ENCODE results near the gene FETUB. TPM values are rescaled to one million over a fixed set of nuclear protein-coding genes. Genes with fewer than 3 reads are reported as not detected.

Gene FETUB
- total RNA-seq, 2 experiments from 2014 or later = not detected

DNA sequence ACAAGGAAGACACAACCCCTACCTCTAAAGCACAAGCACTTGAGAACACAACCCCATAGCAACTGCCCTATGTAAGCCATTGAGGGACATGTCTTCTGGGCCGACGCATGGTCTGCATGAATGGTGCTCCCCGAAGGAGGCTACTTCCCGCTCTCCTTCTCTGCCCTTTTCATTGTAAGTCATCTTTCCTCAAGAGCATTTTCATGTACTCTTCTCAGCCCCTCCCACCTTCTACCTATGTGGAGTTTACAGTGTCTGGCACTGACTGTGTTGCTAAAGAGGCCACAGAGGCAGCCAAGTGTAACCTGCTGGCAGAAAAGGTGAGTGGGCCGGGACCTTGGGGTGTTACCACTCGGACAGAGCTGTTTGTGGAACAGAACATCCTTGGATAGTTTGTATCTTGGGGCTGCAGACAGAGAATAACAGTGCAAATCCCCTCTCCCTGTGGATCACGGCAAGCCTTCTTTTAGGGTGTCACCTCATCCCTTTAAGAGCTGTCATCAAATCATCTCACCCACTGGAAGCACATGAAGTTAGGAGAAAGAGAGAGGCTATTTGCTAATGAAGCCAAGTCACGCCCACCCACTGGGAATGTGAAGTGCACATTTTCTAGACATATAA lies 21.8 kb upstream of the FETUB start:
- Histone ChIP-seq H3K9me2 (ENCODE audit: insufficient read depth, low read length) (no peaks in the 10 kb centered on the region), H4K20me1 (ENCODE audit: insufficient read depth, low read length) (no peaks in the 10 kb centered on the region), H3K4me3 (ENCODE audit: low read depth, low read length, poor library complexity, severe bottlenecking) (no peak overlapping the region), H3K4me1 (ENCODE audit: insufficient read depth, low read length, poor library complexity, severe bottlenecking) (peaks cover 18% of the 10 kb centered on the region), H3K36me3 (ENCODE audit: insufficient read depth, low read length) (no peaks in the 10 kb centered on the region), H3K4me2 (ENCODE audit: low read length) (no peak overlapping the region), H3K9me3 (ENCODE audit: low read length) (no peaks in the 10 kb centered on the region), H3K79me2 (ENCODE audit: insufficient read depth, low read depth, low read length) (no peaks in the 10 kb centered on the region), H3K27ac (ENCODE audit: low read depth, low read length, poor library complexity, severe bottlenecking) (no peak overlapping the region), H2AFZ (ENCODE audit: low read length) (no peak overlapping the region)
- intact Hi-C loops (cut with micrococcal nuclease; ENCODE audit: unreplicated experiment) = loop anchor here (5.0 kb wide), 2 partner anchors 139 to 549 kb away; no protein-coding TSS in a partner anchor
- CTCF ChIA-PET (ENCODE audit: unreplicated experiment) = no interaction called here
- POLR2A ChIA-PET = interaction anchor here (1.0 kb wide), 1 partner anchor 94 kb away, joined by 3 read pairs; no protein-coding TSS in a partner anchor
- no peak for DNase-seq (ENCODE audit: low spot score)
- no TSS peak for BruUV-seq (replicated peaks)
- no peak for TF ChIP-seq EZH2phosphoT487 (IDR thresholded peaks at IDR 0.05; ENCODE audit: borderline replicate concordance, low read depth, low read length)
- TF ChIP-seq CTCF (conservative IDR thresholded peaks at IDR 0.05; ENCODE audit: low read length) = no peak

- BruUV-seq (replicated peaks) = no TSS peak
- Histone ChIP-seq H3K4me3 (ENCODE audit: low read depth, low read length, poor library complexity, severe bottlenecking) (no peak overlapping the region), H4K20me1 (ENCODE audit: insufficient read depth, low read length) (no peaks in the 10 kb centered on the region), H3K9me3 (ENCODE audit: low read length) (no peaks in the 10 kb centered on the region), H3K27ac (ENCODE audit: low read depth, low read length, poor library complexity, severe bottlenecking) (no peak overlapping the region), H3K4me2 (ENCODE audit: low read length) (no peak overlapping the region), H3K36me3 (ENCODE audit: insufficient read depth, low read length) (no peaks in the 10 kb centered on the region), H3K9me2 (ENCODE audit: insufficient read depth, low read length) (no peaks in the 10 kb centered on the region), H2AFZ (ENCODE audit: low read length) (no peak overlapping the region), H3K4me1 (ENCODE audit: insufficient read depth, low read length, poor library complexity, severe bottlenecking) (peaks cover 9% of the 10 kb centered on the region), H3K79me2 (ENCODE audit: insufficient read depth, low read depth, low read length) (no peaks in the 10 kb centered on the region)
- intact Hi-C loops (cut with micrococcal nuclease; ENCODE audit: unreplicated experiment) = loop anchor here (5.0 kb wide), 2 partner anchors 138 to 548 kb away; no protein-coding TSS in a partner anchor
- ChIA-PET CTCF (ENCODE audit: unreplicated experiment) (no interaction called here), POLR2A (interaction anchor here (0.6 to 0.8 kb wide), 2 partner anchors 31 to 42 kb away, joined by 3 to 4 read pairs; no protein-coding TSS in a partner anchor)
- no peak for DNase-seq (ENCODE audit: low spot score)
- TF ChIP-seq EZH2phosphoT487 (IDR thresholded peaks at IDR 0.05; ENCODE audit: borderline replicate concordance, low read depth, low read length) (no peak), CTCF (conservative IDR thresholded peaks at IDR 0.05; ENCODE audit: low read length) (no peak)
Observed at GRCh38 chr3:186619787-186620212, 20.4 kb upstream of the FETUB start.

All from OCI-LY7 (cell line).